OCI-LY3 (cell line): ENCODE measurements around the gene OR2D2.

Source experiments
- CTCF ChIP-seq: fragments of 200-600, 300-600 bp; sonication (generic); IDR thresholded peaks from 2 replicates; pipeline ENCODE4 v1.5.1; 2014; ENCODE audit warnings: antibody characterized with exemption, low read length, low read depth
- EZH2phosphoT487 ChIP-seq: fragments of 200-600 bp; shearing (Covaris generic); IDR thresholded peaks from 2 replicates; pipeline ENCODE4 v1.6.1; 2018; ENCODE audit warnings: antibody characterized with exemption, mixed run types, low read depth

- TF ChIP-seq CTCF (no peak), EZH2phosphoT487 (no peak)
Observed at GRCh38 chr11:6875761-6876160, 16.5 kb downstream of the OR2D2 start.
